Kasumi-1 (cell line): ENCODE data around the gene CTBP2.
A peak's percentile ranks its signal among the peaks of the same experiment; 100 is the strongest.

Experiments used
- DNase-seq, 2 experiments: peaks; one replicate each; lab custom pipeline; 2025; lab: John Stamatoyannopoulos, UW

The CTBP2 gene

GRCh38 chr10:125144693-125145623 lies 15.4 kb downstream of the CTBP2 start:
- peak; percentile 68 to 79 for DNase-seq

DNA sequence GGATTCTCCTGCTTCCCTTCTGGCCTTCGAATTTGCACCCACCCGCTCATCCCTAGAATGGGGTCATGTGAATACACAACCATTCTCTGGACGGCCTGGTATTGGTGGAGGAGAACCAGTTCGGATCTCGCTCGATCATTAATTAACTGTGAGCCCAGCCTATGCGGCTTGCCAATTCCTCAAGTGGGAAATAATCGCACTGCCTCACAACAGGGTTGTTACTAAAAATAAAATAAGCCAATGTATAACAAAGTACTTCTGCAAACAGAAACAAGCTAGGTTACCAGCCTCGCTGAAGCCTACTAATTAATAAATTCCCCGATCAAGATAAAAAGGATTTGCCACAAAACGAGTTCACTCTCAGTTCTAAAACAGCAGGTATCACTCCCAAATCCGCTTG lies 16.2 kb downstream of the CTBP2 start:
- no peak for DNase-seq

GRCh38 chr10:125142946-125143345 lies 17.4 kb downstream of the CTBP2 start:
- no peak for DNase-seq

- no peak for DNase-seq
Measured at GRCh38 chr10:125141860-125142484, 18.4 kb downstream of the CTBP2 start.

DNA sequence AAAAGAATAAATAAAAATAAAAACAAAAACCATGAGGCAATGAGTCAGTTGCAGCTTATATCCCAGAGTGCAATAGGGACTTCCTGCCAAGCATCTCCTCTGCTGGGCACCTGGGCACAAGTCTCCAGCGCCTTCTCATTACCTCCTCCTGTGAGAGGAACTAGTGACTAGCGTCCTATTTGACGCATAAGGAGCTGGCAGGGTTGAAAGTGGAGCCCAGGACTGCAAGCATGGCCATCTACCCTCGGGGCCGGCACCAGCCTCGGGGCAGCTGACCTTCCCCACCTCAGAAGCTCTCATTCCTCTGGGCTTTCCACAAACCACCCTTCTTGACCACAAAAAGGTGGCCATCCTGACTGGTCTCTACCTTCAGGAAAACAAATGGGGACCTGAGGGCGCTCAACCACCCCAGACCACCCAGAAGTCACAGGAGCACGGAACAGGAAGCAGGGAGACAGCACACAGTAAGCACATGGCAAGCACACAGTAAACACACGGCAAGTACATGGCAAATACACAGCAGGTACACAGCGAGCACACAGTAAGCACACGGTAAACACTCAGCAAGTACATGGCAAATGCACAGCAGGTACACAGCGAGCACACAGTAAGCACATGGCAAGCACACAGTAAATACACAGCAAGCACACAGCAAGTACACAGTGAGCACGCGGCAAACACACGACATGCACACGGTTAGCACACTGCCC lies 19.1 kb downstream of the CTBP2 start:
- no peak for DNase-seq

GRCh38 chr10:125140151-125140550 lies 20.2 kb downstream of the CTBP2 start:
- DNase-seq, result no peak

GRCh38 chr10:125137601-125138438 lies 22.5 kb downstream of the CTBP2 start:
- DNase-seq, result no peak

GRCh38 chr10:125136087-125136486 lies 24.3 kb downstream of the CTBP2 start:
- no peak for DNase-seq

DNA sequence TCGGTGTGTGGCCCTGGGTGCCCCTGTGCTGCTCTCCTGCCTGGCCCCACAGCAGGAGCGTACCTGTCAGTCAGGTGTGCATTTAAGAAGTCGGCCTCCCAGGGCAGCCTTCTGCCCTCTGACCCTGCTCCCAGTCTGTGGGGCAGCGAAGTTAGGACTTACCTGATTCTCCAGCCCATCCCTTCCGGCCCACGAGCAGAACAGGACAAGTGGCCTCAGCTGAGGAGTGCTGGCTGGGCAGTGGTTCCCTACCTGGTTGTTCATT lies 24.7 kb downstream of the CTBP2 start:
- DNase-seq, result no peak

DNA sequence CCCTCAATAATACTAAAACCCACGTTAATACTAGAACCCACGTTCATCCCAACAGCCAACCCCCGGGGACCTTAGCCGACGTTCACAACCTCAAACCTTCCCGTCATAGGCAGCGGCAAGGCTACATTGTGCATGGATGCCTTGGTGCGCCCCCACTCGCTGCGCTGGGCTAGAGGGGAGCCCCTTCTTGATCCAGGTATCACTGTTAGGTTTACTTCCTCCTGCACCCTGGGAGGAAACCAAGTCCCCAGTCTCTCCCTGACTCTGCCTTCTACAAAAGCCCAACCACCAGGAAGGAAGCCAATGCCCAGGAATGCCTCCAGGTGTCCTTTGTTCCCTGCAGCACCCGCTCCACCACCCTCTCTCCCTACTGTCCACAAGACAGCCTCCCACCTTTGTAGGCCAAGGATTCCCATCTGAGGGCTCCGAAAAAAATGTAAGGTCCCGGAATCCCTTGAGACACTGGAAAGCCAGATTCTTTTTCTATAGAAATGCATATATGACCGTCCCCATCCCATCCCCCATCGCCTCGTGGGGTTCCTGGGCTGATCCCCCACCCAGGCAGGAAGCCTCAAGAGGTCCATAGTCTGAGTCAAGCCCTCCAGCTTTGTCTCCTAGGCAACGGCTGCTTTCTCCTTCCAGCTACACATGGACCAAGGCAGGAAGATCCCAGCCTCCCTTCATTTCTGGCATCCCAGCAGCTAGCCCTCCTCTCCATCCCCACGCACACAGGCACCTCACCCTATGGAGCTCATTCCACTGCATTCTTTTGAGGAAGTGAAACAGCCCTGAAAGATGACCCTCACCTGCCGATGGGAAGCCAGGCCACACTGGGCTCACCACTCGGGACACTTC lies 25.2 kb downstream of the CTBP2 start:
- no peak for DNase-seq

DNA sequence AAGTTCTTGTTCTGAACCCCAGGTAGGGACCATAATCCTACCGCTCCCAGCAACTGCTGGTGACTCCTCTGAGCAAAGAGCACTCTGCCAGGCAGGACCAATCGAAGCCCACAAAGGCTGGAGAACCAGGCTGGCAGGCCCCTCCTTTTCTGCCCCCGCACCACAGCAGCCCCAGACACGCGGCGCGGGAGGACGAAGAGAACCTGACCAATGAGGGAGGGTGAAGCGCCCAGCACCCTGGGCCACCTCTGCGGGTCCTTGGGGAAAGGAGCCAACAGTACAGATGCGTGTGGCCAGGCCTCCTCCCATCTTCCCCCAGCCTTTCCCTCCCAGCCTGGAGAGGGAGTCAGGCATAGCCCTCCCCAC lies 25.9 kb downstream of the CTBP2 start:
- DNase-seq, result no peak

DNA sequence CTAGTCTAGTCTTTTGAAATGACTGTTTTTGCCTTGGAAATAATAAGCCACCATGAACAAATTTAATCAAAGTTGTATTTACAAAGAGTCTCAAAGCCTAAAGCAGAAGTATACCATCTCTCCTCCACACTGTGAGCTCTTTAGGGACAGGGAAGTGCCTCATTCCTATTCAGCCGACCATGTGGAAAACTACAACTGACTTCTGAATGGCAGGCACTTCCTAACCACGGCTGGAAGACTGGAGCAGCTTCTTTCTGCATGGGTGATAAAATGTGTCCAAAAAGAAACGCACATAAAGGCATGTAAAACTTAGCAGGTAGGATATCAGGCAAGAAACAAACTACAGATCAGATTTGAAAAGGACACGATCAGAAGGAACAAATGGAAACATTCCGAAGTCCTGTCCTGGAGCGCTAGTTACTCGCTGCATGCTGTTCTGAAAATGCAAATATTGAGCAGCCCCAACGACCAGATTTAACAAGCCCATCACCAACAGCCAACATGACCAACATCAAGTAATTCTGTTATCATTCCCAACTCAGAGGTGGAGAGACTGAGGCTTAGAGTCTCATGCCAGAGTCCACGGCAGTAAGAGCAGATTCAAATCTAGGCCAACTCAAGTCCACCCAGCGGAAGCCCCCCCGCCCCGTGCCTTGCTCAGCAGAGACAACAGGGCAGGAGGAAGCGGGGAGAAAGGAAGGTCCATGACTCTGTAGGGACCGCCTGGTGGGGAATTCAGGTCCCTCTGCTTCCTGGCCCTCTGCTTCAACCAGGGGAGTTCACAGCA lies 26.5 kb downstream of the CTBP2 start:
- no peak for DNase-seq

GRCh38 chr10:125132344-125132743 lies 28.0 kb downstream of the CTBP2 start:
- no peak for DNase-seq

- no peak for DNase-seq
Measured at GRCh38 chr10:125130916-125131315, 29.4 kb downstream of the CTBP2 start.

DNA sequence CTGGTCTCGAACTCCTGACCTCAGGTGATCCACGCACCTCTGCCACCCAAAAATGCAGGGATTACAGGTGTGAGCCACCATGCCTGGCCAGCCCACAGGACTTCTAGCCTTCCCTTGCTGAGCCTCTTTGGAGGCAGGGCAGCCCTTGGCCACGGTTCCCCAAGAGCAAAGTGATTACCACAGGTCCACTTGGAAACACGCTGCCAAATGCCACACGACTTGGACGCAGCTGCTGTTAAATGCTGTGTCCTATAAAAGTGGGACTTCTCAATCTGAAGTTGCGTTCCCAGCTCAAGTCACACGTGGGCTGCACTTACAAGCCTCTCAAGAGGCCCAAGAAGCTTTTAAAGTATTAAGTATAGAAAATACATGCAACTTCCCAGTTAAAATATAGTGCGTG lies 30.1 kb downstream of the CTBP2 start:
- DNase-seq, result no peak

DNA sequence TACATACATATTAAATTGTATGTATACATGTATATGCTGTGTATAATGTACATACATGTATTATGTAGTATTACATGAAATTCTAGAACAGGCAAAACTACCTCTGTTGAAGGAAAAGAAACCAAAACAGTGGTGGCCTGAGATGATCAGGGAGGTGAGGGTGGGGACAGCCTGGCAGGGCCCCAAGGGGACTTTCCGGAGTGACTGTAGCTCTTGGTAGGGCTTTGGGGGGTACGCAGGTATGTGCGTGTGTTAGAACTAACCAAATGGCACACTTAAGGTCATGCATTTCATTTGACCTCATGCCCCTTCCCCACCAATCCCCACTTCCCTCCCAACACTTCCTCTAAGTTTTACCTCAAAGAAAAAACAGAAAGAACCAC lies 31.3 kb downstream of the CTBP2 start:
- no peak for DNase-seq

DNA sequence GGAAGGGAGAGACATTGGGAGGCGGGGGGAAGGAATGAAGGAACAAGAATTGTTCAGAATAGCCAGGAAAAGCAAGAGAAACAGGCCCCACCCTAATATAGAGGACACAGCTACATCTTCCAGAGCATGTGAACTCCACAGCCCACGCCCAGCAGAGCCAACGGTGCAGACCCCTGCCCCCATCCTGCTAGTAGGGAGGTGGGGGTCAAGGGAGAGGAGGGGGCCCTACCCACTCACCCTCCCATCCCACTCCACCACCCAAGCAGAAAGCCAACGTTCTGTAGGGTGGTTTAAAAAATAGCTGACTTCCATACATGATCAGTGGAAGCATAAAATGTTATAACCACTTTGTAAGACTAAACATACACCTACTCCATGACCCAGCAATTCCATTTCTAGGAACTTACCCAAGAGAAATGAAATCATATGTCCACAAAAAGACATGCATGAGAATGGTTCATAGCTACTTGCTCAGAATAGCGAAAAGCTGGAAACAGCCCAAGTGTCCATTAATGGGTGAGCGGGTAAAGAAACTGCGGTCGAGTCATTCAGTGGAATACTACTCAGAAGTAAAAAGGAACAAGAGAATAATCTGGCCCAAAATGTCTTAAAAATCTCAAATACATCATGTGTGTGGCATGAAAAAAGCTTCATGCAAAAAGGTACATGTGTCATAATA lies 31.8 kb downstream of the CTBP2 start:
- no peak for DNase-seq

DNA sequence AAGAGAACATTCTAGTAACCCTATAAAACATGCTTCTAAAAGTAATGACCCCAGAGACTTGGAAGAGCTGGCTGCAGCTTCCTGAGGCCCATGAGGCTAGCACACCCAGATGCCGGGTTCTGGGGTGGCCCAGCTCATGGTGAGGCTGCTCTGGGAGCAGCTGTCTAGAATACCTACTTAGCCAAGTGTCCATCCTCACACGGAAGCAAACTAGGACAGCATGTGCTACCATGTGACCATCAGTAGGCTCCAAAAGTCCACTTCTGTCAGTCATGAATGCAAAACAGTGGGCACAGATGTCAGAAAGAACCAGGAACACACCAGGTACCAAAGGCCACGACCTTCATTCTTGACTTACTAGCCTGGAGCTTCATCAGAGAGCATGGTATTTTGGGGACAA lies 32.4 kb downstream of the CTBP2 start:
- DNase-seq, result no peak

- no peak for DNase-seq
Measured at GRCh38 chr10:125127110-125127509, 33.3 kb downstream of the CTBP2 start.
